Heart left ventricle (tissue), 16 donors: ENCODE data around the gene CPNE8. TPM values are rescaled to one million over a fixed set of nuclear protein-coding genes. Genes with fewer than 3 reads are reported as not detected.
A peak's percentile ranks its signal among the peaks of the same experiment; 100 is the strongest.

Experiments
- ATAC-seq, 4 donors: fragments of 200-7000 bp; cut with Tn5 transposase; one replicate each; pipeline ENCODE4 v1.9.1; 2020 to 2022; ENCODE audit warnings: moderate library complexity in 4 of 4, mild to moderate bottlenecking in 3 of 4, moderate number of reproducible peaks in 1 of 4
- DNase-seq, 5 donors: peaks; one replicate each; pipeline ENCODE4 v3.0.0-alpha.2; 2020
- H3K27ac ChIP-seq, 12 donors: fragments of 200-600 bp; sonication (generic) in 4 of 12; one replicate each; pipeline versions ENCODE4 v1.5.0 to v1.8.0; 2016 to 2022; ENCODE audit warnings: mild to moderate bottlenecking in 2 of 12
- H3K27me3 ChIP-seq, 9 donors: fragments of 200-600 bp; sonication (generic) in 2 of 9; one replicate each; pipeline versions ENCODE4 v1.5.1 to v1.8.0; 2016 to 2022; ENCODE audit warnings: mild to moderate bottlenecking in 3 of 9
- H3K36me3 ChIP-seq, 9 donors: fragments of 200-600 bp; sonication (generic) in 2 of 9; one replicate each; pipeline versions ENCODE4 v1.5.0 to v1.8.0; 2018 to 2022; ENCODE audit warnings: mild to moderate bottlenecking in 2 of 9
- H3K4me1 ChIP-seq, 12 donors: fragments of 200-600 bp; sonication (generic) in 4 of 12; one replicate each; pipeline versions ENCODE4 v1.5.0 to v1.8.0; 2016 to 2022; ENCODE audit warnings: mild to moderate bottlenecking in 3 of 12
- H3K4me3 ChIP-seq, 12 donors: fragments of 200-600 bp; sonication (generic) in 4 of 12; one replicate each; pipeline versions ENCODE4 v1.5.0 to v1.8.0; 2017 to 2022; ENCODE audit warnings: mild to moderate bottlenecking in 9 of 12, moderate library complexity in 4 of 12
- H3K9me3 ChIP-seq, 12 donors: fragments of 200-600 bp; sonication (generic) in 4 of 12; one replicate each; pipeline versions ENCODE4 v1.5.0 to v1.8.0; 2016 to 2022; ENCODE audit warnings: mild to moderate bottlenecking in 1 of 12
- CTCF ChIP-seq, 12 donors: fragments of 200-600 bp; sonication (generic) in 4 of 12; IDR thresholded peaks; one replicate each; pipeline versions ENCODE4 v1.5.0 to v1.8.0; 2018 to 2022; ENCODE audit warnings: antibody characterized with exemption in 12 of 12, mild to moderate bottlenecking in 5 of 12
- POLR2A ChIP-seq, 2 donors: fragments of 450-650 bp; IDR thresholded peaks; one replicate each; pipeline ENCODE4 v1.6.1; 2017; ENCODE audit warnings: antibody characterized with exemption in 2 of 2, mild to moderate bottlenecking in 2 of 2, moderate library complexity in 2 of 2
- WGBS, 4 donors: extraction: QIAGEN DNeasy Blood & Tissue Kit in 2 of 4; methylation state at CpG; one replicate each; pipeline versions ENCODE4 v1.1.5 to v1.1.7; 2013 to 2018; 5-methylcytosine and 5-hydroxymethylcytosine counted together
- intact Hi-C, 10 donors: fragments of 100-400 bp; cut with DNase I; formaldehyde crosslinking; loops; one replicate each; pipeline versions ENCODE4 v1.11.1 to v1.14.2; 2022
- polyA plus RNA-seq, 2 donors: library from polyadenylated mRNA; stranded (reverse); fragments of 200-250 nt; gene quantifications; one replicate each; pipeline ENCODE4 v1.2.3, GENCODE V29; 2013
- total RNA-seq, 9 donors: library from RNA; depleted of rRNA in 2 of 9; stranded (reverse); fragments of >200 nt in 2 of 9; fragmentation: NEBNext Ultra II Directional in 3 of 9; extraction: Animal tissue kit (Norgen Biotek cat#: 25700) in 3 of 9; gene quantifications; one replicate each; pipeline versions ENCODE4 v1.1.0 to v1.2.4, GENCODE V29; 2016 to 2023
- donor health status: ischemic (EF 13 %, LVEDD 7.1; RV severe dilation, severe dysfunction).
- donor health status: healthy with polysubstance abuse.
- donor health status: DM: no; HTN: yes; CAD: no.
- donor health status: DM: no; HTN: no; CAD: no.
- donor health status: ischemic (EF 25% LVEDD 6.9; RV normal size, moderate dysfunction).
- donor health status: ischemic (EF 25% LVEDD 5.7; RV mildly dilated, moderate dysfunction).
- donor health status: healthy.
- donor health status: DM: yes; HTN: yes; CAD: no.
- donor health status: ischemic (EF 35%, LVEDD 5.7; RV mildly dilated, moderate dysfunction).
- donor health status: nonischemic (EF 11% LVEDD 7.7; RV severe dilation, severe dysfunction).
- donor health status: DM: yes; HTN: yes; CAD: no.
- donor health status: PGD.
- donor health status: ischemic (EF 29% LVEDD 5.4; RV normal size, mild dysfunction).
- donor health status: nonischemic (EF 23%, LVEDD 6.1; RV moderate dilation, normal function).

Gene CPNE8
- total and polyA plus RNA-seq, 11 donors = 2.9 to 15.1 (median 4.5) TPM

GRCh38 chr12:38664661-38665269 lies 240.6 kb downstream of the CPNE8 start:
- TF ChIP-seq CTCF (IDR thresholded peaks at IDR 0.05) (peak in 11 of 12 donors; percentile 13 to 47 (median 27)), POLR2A (IDR thresholded peaks at IDR 0.05) (no peak)
- ATAC-seq (no peak), DNase-seq (no peak)
- peaks cover 0 to 14% (median 6%) of the 10 kb centered on the region in 9 donors for H3K36me3 ChIP-seq
- H3K27ac ChIP-seq = no peak overlapping the region
- no peak overlapping the region for H3K4me3 ChIP-seq
- intact Hi-C loops = loop anchor here in 1 of 10 donors (10.0 kb wide), 1 partner anchor 440 kb away; no protein-coding TSS in a partner anchor
- H3K9me3 ChIP-seq = peaks cover 0 to 37% (median 14%) of the 10 kb centered on the region in 12 donors
- no peaks in the 10 kb centered on the region for H3K27me3 ChIP-seq
- H3K4me1 ChIP-seq = no peaks in the 10 kb centered on the region

GRCh38 chr12:38662829-38663228 lies 242.6 kb downstream of the CPNE8 start:
- H3K27ac ChIP-seq = no peak overlapping the region
- H3K4me3 ChIP-seq = no peak overlapping the region
- peaks cover 0 to 42% (median 14%) of the 10 kb centered on the region in 12 donors for H3K9me3 ChIP-seq
- DNase-seq (no peak), ATAC-seq (no peak)
- peaks cover 0 to 9% (median 2%) of the 10 kb centered on the region in 9 donors for H3K36me3 ChIP-seq
- intact Hi-C loops = loop anchor here in 1 of 10 donors (10.0 kb wide), 1 partner anchor 442 kb away; no protein-coding TSS in a partner anchor
- TF ChIP-seq CTCF (IDR thresholded peaks at IDR 0.05) = no peak
- TF ChIP-seq POLR2A (IDR thresholded peaks at IDR 0.05) = no peak
- no peaks in the 10 kb centered on the region for H3K27me3 ChIP-seq
- no peaks in the 10 kb centered on the region for H3K4me1 ChIP-seq

GRCh38 chr12:38653650-38654049 lies 251.7 kb downstream of the CPNE8 start:
- Histone ChIP-seq H3K4me3 (no peak overlapping the region), H3K9me3 (peaks cover 0 to 2% (median 0%) of the 10 kb centered on the region in 12 donors), H3K27ac (no peak overlapping the region), H3K36me3 (peaks cover 0 to 16% (median 0%) of the 10 kb centered on the region in 9 donors), H3K4me1 (no peaks in the 10 kb centered on the region), H3K27me3 (no peaks in the 10 kb centered on the region)
- DNase-seq = no peak
- intact Hi-C loops = no loop called here
- TF ChIP-seq POLR2A (IDR thresholded peaks at IDR 0.05) (no peak), CTCF (IDR thresholded peaks at IDR 0.05) (no peak)
- ATAC-seq = no peak
- 93 to 95% (median 94%) methylated on average over 2 of the region's 2 CpGs for WGBS, 4 donors

- Histone ChIP-seq H3K36me3 (peaks cover 0 to 11% (median 0%) of the 10 kb centered on the region in 9 donors), H3K27me3 (no peaks in the 10 kb centered on the region), H3K4me1 (no peaks in the 10 kb centered on the region), H3K27ac (no peak overlapping the region), H3K4me3 (no peak overlapping the region), H3K9me3 (no peaks in the 10 kb centered on the region)
- TF ChIP-seq POLR2A (IDR thresholded peaks at IDR 0.05) = no peak
- TF ChIP-seq CTCF (IDR thresholded peaks at IDR 0.05) = no peak
- DNase-seq = no peak
- no peak for ATAC-seq
- intact Hi-C loops = no loop called here
- 83 to 92% (median 85%) methylated on average over 1 of the region's 1 CpG for WGBS, 4 donors
Measured at GRCh38 chr12:38648813-38649212, 256.6 kb downstream of the CPNE8 start.
